IPS-11a (cell line): ENCODE measurements around the gene CACNA2D1.
"Not testable (repeated sequence)": the region's sequence is repeated elsewhere in the genome, so short reads cannot be mapped to it uniquely, and the experiment has no call there.

Experiments used
- H3K4me3 ChIP-seq: one replicate; pipeline ENCODE4 v1.5.1; 2013; ENCODE audit warnings: low read depth, low read length, control low read depth

Gene CACNA2D1

GRCh38 chr7:82053453-82054032, 390.0 kb downstream of the CACNA2D1 start:
- no peak overlapping the region for H3K4me3 ChIP-seq

GRCh38 chr7:82051601-82052000, 392.0 kb downstream of the CACNA2D1 start:
- no peak overlapping the region for H3K4me3 ChIP-seq

DNA sequence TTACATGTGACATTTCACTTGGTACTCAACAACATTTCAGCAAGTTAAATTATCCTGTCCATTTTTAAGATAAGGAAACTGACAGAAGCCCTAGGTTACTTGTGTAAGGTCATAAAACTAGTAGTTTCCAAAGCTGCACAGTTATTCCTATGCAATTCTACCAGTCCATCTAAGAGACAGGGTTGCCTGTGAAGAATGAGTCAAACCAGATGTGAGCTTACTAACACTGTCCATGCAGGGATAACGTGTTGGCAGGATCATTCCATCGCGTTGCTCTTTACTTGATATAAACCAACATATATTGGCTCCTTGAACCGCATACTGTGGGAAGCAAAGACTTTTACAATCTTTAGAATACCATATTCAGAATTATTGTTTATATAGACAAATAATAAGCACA, 392.8 kb downstream of the CACNA2D1 start:
- H3K4me3 ChIP-seq, result no peak overlapping the region

DNA sequence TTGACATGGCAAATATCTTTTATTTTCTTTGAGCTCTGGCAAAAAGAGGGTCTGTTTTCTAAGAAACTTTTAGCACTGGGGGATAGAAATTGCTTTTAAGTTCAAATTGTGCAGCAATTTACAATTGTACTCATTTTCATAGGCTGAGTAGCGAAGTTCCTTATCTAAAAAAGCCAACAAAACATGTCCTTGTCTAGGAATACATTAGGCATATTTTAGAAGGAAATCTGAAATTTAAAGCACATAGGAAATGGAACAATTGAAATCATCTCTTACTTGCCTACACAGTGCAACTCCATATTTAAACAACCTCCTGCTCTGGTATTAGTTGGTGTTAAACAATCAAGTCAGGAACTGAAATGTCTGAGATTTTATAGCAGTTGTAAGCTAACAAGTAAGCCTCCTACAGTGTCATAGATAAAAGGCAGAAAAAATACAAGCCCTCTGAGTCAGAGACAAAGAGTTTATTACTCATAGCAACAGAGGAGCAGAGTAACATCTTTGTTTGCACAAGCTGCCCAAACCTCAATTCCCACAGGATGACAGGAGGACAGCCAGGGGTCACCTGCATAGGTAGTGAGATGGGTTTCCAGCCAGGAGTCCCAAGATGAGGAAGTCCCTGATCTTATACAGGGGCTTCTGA, 393.6 kb downstream of the CACNA2D1 start:
- H3K4me3 ChIP-seq, result no peak overlapping the region

DNA sequence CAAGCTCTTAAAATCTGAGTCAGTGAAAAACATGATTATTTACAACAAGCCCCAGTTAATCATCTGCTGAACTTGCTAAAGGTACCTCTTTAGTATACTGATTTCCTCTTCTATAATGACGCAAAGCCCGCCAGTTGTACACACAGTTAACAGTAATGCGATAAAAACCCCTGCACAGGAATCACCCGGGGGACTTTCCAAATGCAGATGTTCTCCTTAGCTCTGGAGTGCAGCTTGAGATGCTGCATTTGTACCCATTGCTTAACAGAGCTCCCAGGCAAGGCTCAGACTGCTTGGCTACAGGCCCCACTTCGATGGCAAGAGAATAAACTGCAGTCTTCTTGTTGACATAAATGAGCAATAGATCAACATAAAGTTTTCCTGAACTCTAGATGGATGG, 394.1 kb downstream of the CACNA2D1 start:
- no peak overlapping the region for H3K4me3 ChIP-seq

GRCh38 chr7:82044497-82045080, 399.0 kb downstream of the CACNA2D1 start:
- no peak overlapping the region for H3K4me3 ChIP-seq

DNA sequence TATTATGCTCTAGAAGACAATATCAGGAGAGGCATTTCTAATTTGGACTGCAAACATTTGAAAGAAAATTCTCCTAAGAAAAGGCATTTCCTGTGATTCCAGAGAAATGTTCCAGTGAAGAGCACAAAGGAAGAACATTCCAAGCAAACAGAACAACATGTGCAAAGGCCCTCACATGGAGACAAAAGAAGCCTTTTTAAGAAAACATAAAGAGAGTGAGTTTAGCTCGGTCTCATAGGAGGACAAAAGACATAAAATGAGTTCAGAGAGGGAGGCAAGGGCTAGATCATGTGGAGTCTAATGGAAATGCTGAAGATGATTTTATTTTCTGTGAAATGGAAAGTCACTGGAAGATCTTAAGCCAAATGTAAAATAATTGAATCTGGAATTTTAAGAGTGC, 404.0 kb downstream of the CACNA2D1 start:
- no peak overlapping the region for H3K4me3 ChIP-seq

- no peak overlapping the region for H3K4me3 ChIP-seq
These were observed 407.3 kb downstream of the CACNA2D1 start for GRCh38 chr7:82036146-82036886.

DNA sequence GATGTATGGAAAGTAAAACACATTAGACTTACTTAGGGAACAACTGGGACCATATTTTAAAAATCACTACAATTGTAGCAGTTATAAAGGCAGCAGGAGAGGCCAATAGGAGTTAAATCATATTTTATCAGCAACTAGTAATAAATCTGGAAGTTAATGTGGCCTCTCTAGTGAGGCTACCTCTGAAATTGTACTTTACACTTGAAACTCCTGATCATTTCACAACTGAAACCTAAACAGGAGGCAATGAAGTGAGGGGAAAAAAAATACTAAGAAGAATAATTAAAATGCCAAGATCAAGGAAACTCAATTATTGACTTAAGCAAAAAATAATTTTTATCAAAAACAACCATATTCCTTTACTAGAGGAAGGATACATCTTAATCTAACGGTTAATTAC, 408.1 kb downstream of the CACNA2D1 start:
- H3K4me3 ChIP-seq, result no peak overlapping the region

GRCh38 chr7:82032901-82033300, 410.7 kb downstream of the CACNA2D1 start:
- no peak overlapping the region for H3K4me3 ChIP-seq

GRCh38 chr7:82029236-82029913, 414.2 kb downstream of the CACNA2D1 start:
- H3K4me3 ChIP-seq, result no peak overlapping the region

DNA sequence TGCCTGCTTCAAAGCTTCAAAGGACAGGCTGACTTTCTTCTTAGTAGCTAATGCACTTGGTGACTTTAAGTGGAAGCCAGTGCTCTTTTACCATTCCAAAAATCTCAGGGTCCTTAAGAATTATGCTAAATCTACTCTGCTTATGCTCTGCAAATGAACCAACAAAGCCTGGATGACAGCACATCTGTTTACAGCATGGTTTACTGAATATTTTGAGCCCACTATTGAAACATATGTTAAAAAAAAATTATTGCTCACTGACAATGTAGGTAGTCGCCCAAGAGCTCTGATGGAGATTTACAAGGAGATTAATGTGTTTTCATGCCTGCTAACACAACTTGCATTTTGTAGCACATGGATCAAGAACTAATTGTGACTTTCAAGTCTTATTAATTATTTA, 415.5 kb downstream of the CACNA2D1 start:
- H3K4me3 ChIP-seq, result no peak overlapping the region

GRCh38 chr7:82021713-82022112, 421.9 kb downstream of the CACNA2D1 start:
- no peak overlapping the region for H3K4me3 ChIP-seq

GRCh38 chr7:82021036-82021435, 422.5 kb downstream of the CACNA2D1 start:
- no peak overlapping the region for H3K4me3 ChIP-seq

- no peak overlapping the region for H3K4me3 ChIP-seq
These were observed 423.8 kb downstream of the CACNA2D1 start for GRCh38 chr7:82019551-82020475.

DNA sequence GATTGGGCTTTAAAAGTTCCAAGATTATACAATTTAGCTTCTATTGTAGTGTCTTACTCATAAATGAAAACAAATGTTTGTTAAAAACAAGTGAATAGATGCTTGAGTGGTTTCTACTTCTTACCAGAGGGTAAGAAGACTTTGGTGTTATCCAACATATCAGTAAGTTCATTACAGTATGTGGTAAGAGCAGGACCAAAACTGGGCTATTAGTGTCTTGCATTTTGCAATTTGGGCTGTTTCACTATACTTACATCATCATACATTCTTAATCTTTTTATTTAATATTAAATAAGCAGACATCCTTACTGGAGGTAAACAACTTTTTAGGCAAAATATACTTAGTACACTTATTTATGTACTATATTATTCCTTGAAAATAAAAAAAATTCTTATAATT, 425.4 kb downstream of the CACNA2D1 start:
- no peak overlapping the region for H3K4me3 ChIP-seq

- H3K4me3 ChIP-seq, result no peak overlapping the region
These were observed 426.1 kb downstream of the CACNA2D1 start for GRCh38 chr7:82017334-82017943.

DNA sequence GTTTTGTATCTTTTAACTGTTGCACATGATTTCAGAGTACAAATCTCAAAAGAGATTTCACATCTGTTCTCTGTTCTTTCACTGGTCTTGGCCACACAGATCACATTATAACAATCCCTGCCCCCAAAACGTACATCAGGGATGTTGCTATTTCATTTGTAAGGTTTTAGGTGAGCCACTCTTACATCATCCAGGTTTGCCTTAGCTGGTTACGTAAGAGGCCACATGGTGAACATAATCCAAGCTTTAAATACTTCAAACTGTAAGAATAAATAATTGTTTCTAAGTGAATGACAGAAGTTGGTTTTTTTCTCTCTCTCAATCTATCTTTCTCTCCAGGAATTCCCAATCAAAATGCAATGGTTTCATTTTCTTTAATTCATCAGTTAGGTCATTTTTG, 427.8 kb downstream of the CACNA2D1 start:
- H3K4me3 ChIP-seq, result no peak overlapping the region

- H3K4me3 ChIP-seq, result not testable (repeated sequence)
These were observed 429.0 kb downstream of the CACNA2D1 start for GRCh38 chr7:82014574-82014973.

- H3K4me3 ChIP-seq, result no peak overlapping the region
These were observed 431.1 kb downstream of the CACNA2D1 start for GRCh38 chr7:82012453-82012852.
